GOT3 (cell line): ENCODE results near the gene ATXN1L.
A peak's percentile ranks its signal among the peaks of the same experiment; 100 is the strongest.
"Not testable (repeated sequence)": the region's sequence is repeated elsewhere in the genome, so short reads cannot be mapped to it uniquely, and the experiment has no call there.

Experiments used
- DNase-seq: peaks from one replicate; lab custom pipeline; 2025; ENCODE audit warnings: mixed read lengths; lab: John Stamatoyannopoulos, UW

ATXN1L gene

DNA sequence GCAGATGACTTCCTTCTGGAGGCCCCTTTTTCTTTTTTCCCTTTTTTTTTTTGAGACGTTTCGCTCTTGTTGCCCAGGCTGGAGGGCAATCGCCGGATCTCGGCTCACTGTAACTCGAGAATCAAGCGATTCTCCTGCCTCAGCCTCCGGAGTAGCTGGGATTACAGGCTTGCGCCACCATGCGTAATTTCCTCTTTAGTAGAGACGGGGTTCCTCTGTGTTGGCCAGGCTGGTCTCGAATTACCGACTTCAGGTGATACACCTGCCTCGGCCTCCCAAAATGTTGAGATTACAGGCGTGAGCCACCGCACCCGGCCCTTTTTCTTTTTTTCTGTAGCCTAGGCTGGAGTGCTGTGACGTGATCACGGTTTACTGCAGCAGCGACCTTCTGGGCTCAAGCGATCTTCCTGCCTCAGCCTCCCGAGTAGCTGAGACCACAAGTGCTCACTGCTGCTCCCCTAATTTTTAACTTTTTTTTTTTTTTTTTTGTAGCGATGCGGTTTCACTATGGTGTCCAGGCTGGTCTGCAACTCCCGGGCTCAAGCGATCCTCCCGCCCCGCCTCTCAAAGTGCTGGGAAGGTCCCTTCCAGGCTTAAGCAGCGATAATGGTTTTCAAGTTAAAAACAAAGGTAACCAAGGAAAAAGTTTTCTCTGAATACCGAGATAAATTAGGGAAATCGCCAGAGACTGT lies 48.6 kb downstream of the ATXN1L start:
- no peak for DNase-seq

GRCh38 chr16:71894921-71895678 lies 49.3 kb downstream of the ATXN1L start, which contains the start of gene IST1:
Gene IST1, plus strand, starts transcription at chr16:71895531. Its CDS starts 20,110 bp downstream, at chr16:71915641.
- peak; percentile 91 for DNase-seq

DNA sequence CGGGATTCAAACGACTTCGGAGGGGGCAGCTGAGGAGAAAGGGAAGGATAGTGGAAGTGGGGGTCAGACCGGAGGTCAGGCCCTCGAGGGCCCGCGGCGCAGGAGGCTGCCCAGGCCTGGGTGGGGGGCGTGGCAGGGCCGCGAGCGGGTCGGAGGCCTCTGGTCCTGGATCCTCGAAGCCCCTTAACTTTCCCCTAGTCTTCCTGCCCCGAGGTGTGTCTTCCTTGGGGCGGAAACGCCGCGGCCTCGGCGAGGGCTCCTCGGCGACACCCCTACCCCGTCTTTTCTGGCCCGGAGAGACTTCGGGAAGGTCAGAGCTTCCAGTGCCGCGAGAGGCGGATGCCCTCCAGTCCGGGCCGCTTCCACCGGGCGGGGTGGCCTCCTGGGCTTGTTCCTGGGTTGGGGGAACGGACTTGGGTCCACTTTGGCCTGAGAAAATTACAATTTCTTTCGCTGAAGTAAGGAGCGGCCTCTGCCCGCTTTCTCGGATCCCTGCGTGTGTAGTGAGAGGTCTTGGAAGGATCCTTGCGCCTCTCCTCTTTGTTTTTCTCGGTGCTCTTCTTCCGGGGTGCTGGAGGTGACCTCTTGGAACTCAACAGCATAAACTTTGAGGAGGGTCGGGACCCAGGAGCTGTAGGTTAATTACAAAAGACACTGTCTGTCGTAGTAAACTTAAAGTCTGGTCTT lies 50.0 kb downstream of the ATXN1L start:
- no peak for DNase-seq

- no peak for DNase-seq
Measured at GRCh38 chr16:71896764-71897368, 51.1 kb downstream of the ATXN1L start.

DNA sequence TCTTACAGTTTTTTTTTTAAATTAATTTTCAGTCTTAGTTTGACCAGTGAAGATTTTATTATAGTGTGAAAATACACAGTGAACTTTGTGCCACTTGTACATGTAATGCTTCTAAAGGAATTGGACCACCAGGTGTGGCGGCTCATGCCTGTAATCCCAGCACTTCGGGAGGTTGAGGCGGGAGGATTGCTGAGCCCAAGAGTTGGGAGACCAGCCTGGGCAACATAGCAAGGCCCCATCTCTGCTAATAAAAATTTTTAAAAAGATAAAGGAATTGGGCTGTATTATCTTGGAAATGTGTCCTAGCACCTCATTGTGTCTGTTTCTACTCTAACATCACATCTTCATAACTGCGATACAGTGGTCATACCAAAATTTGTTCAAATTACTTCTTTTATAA lies 53.4 kb downstream of the ATXN1L start:
- no peak for DNase-seq

- no peak for DNase-seq
Measured at GRCh38 chr16:71902656-71903365, 57.0 kb downstream of the ATXN1L start.

DNA sequence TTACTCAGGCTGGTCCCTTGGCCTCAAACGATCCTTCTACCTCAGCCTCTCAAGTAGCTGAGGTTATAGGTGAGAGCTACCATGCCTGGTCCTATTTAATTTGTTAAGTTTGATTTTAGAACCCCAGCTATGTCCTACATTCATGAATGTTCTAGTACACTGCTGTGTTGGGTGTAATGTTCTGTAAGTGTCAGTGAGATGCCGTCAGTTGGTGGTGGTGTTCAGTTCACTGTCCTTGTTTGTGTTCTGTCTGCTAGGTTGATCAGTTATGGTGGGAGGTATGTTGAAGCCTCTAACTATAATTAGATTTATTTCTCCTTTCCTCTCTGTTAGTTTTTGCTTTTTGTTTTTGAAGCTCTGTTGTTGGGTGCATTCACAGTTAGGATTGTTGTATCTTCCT lies 57.8 kb downstream of the ATXN1L start:
- no peak for DNase-seq

GRCh38 chr16:71904239-71904638 lies 58.5 kb downstream of the ATXN1L start:
- DNase-seq: no peak

GRCh38 chr16:71905765-71906164 lies 60.0 kb downstream of the ATXN1L start:
- DNase-seq: not testable (repeated sequence)
